HG02588 (cell line): ENCODE data around the gene PTH1R.

Experiments
- ATAC-seq: cut with Tn5 transposase; IDR thresholded peaks from one replicate; pipeline ENCODE4 v1.9.1; 2021; ENCODE audit warnings: mild to moderate bottlenecking, moderate library complexity; ENCODE audit not compliant: unreplicated experiment

PTH1R gene

GRCh38 chr3:46863261-46863782 is 14.2 kb upstream of the PTH1R start, which contains the start of gene MYL3:
Gene MYL3, minus strand, starts transcription at chr3:46863444. Its CDS starts 54 bp downstream, at chr3:46863390.
- no peak for ATAC-seq

- no peak for ATAC-seq
These were observed 13.2 kb upstream of the PTH1R start for GRCh38 chr3:46864061-46864881.

- no peak for ATAC-seq
These were observed 12.5 kb upstream of the PTH1R start for GRCh38 chr3:46865031-46865507.

GRCh38 chr3:46865546-46865945 is 12.0 kb upstream of the PTH1R start:
- no peak for ATAC-seq

GRCh38 chr3:46866032-46866595 is 11.4 kb upstream of the PTH1R start:
- no peak for ATAC-seq

GRCh38 chr3:46866720-46867549 is 10.6 kb upstream of the PTH1R start:
- ATAC-seq = no peak

- no peak for ATAC-seq
These were observed 10.0 kb upstream of the PTH1R start for GRCh38 chr3:46867550-46867898.

GRCh38 chr3:46868287-46868686 is 9.2 kb upstream of the PTH1R start:
- no peak for ATAC-seq

- ATAC-seq = no peak
These were observed 8.6 kb upstream of the PTH1R start for GRCh38 chr3:46868948-46869347.

- ATAC-seq = no peak
These were observed 8.1 kb upstream of the PTH1R start for GRCh38 chr3:46869440-46869839.

GRCh38 chr3:46870651-46871050 is 6.9 kb upstream of the PTH1R start:
- ATAC-seq = no peak

GRCh38 chr3:46871222-46871621 is 6.3 kb upstream of the PTH1R start:
- ATAC-seq = no peak

GRCh38 chr3:46873521-46873920 is 4.0 kb upstream of the PTH1R start:
- ATAC-seq = no peak

- ATAC-seq = no peak
These were observed 3.1 kb upstream of the PTH1R start for GRCh38 chr3:46874430-46874829.

GRCh38 chr3:46875560-46875959 is 2.0 kb upstream of the PTH1R start:
- ATAC-seq = no peak

GRCh38 chr3:46876313-46877300 is 914 bp upstream of the PTH1R start:
- no peak for ATAC-seq

- ATAC-seq = no peak
These were observed 1.4 kb downstream of the PTH1R start for GRCh38 chr3:46878781-46879436.

- ATAC-seq = no peak
These were observed 3.5 kb downstream of the PTH1R start for GRCh38 chr3:46880884-46881595.
